GM19025 (cell line): Measurements from ENCODE around the gene GSTA5.
"Not testable (repeated sequence)": the region's sequence is repeated elsewhere in the genome, so short reads cannot be mapped to it uniquely, and the experiment has no call there.

Experiments used
- ATAC-seq: cut with Tn5 transposase; IDR thresholded peaks from one replicate; pipeline ENCODE4 v1.9.1; 2021; ENCODE audit warnings: mild to moderate bottlenecking, low read depth, moderate library complexity; ENCODE audit not compliant: unreplicated experiment

The GSTA5 gene

GRCh38 chr6:52799272-52799671 is 41.3 kb downstream of the GSTA5 start:
- ATAC-seq = not testable (repeated sequence)

GRCh38 chr6:52794366-52794765 is 46.2 kb downstream of the GSTA5 start:
- ATAC-seq = not testable (repeated sequence)

- ATAC-seq = no peak
Measured at GRCh38 chr6:52790861-52791260, 49.8 kb downstream of the GSTA5 start.

- ATAC-seq = not testable (repeated sequence)
Measured at GRCh38 chr6:52789658-52790057, 51.0 kb downstream of the GSTA5 start.

- no peak for ATAC-seq
Measured at GRCh38 chr6:52788478-52788877, 52.1 kb downstream of the GSTA5 start.

GRCh38 chr6:52787917-52788316 is 52.7 kb downstream of the GSTA5 start:
- ATAC-seq = no peak

- ATAC-seq = no peak
Measured at GRCh38 chr6:52786249-52786956, 54.2 kb downstream of the GSTA5 start.

- ATAC-seq = not testable (repeated sequence)
Measured at GRCh38 chr6:52782696-52783274, 57.8 kb downstream of the GSTA5 start.

GRCh38 chr6:52782209-52782608 is 58.4 kb downstream of the GSTA5 start:
- ATAC-seq = not testable (repeated sequence)
